Measurements from ENCODE around the gene ELOVL7.
"Not testable (repeated sequence)": the region's sequence is repeated elsewhere in the genome, so short reads cannot be mapped to it uniquely, and the experiment has no call there.

The ELOVL7 gene

GRCh38 chr5:60843936-60844905, at the start of gene ELOVL7:
TSS of gene ELOVL7 (minus strand) at chr5:60844269. CDS start at chr5:60787397, 56,872 bp downstream.
- peak; percentile 58 for DNase-seq

DNA sequence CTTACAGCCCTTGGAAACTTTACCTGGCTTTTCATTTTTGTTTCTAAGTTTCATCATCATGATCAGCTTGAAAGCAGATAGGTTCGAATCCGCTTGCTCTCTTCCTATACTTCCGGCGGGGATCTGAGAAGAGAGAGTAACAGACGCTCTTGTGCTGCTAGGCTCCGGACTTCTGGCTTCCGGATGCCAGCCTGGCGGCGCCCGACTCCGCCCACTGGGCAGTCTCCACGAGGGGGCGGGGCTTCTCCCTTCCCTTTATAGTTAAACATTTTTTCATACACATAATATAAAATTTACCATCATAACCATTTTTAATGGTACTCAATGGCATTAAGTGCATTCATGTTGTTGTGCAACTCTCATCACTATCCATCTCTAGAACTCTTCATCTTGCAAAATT, 49.5 kb upstream of the ELOVL7 start:
- no peak for DNase-seq

DNA sequence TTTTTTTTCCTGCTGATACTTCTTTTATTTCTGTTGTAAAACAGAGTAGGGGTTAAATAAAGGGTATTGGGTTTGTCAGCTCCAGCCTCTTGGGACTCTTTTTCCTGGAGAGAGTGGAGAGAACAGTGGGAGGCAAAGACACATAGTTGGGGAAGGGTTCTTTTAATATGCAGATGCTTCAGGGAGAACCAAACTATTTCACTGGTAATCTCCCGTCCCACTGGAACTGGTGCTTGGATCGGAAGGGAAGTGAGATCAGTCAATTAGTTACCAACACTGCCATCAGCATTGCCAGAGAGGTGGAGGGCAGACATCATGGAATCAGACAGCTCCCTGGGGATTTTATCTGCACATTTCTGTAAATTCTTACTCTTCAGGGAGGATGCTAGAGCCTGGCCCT, 47.6 kb upstream of the ELOVL7 start:
- DNase-seq = no peak

- no peak for DNase-seq
Measured at GRCh38 chr5:60888359-60889061, 44.4 kb upstream of the ELOVL7 start.

DNA sequence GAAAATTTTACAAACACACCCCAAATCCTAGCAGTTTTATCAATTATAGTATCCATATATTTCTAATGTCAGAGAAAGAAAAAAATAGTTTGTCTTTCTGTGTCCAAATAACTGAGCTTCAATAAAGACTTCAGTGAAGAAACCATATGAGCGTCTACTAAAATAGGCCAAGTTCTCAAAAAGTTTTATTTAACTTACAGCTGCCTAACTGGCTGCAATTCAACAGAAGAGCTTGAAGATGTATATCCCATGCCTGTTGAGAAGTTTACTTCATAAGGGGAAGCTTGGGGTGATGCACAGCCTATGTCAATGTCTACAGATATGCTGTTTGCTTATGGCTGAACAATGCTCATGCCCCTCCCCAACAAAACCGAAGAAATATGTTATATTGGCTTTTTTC, 43.7 kb upstream of the ELOVL7 start:
- DNase-seq = no peak

- DNase-seq = no peak
Measured at GRCh38 chr5:60887096-60887495, 43.0 kb upstream of the ELOVL7 start.

- DNase-seq = no peak
Measured at GRCh38 chr5:60886158-60886557, 42.1 kb upstream of the ELOVL7 start.

GRCh38 chr5:60883229-60883628, 39.2 kb upstream of the ELOVL7 start:
- no peak for DNase-seq

DNA sequence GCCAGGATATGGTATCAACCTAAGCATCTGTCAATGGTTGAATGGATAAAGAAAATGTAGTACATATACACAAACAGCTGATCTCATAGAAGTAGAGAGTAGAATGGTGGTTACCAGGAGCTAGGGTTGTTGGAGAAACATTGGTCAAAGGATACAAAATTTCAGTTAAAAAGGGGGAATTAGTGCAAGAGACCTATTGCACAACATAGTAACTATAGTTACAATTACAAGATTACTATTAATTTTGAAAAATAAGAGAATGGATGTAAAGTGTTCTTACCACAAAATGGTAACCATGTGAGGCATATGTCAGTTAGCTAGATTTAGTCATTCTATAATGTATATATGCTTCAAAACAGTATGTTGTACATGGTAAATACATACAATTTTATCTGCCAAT, 28.8 kb upstream of the ELOVL7 start:
- no peak for DNase-seq

DNA sequence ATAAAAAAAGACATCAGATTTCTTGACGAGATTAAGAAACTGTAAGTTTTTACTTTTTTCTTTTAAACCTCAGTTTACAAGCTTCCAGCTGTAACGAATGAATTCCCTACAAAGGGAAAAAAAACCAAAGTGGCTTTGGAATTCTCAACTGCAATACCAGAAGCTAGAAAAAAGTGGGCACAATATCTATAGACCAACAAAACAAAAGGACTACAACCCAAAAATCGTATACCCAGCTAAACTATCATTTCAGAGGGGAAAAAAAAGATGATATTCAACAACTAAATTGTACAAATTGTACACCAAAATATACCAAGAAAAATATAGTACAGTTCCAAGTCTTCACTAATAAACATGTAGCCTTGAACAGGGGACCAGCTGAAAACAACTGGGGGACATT, 26.8 kb upstream of the ELOVL7 start:
- no peak for DNase-seq

- not testable (repeated sequence) for DNase-seq
Measured at GRCh38 chr5:60860572-60860971, 16.5 kb upstream of the ELOVL7 start.

DNA sequence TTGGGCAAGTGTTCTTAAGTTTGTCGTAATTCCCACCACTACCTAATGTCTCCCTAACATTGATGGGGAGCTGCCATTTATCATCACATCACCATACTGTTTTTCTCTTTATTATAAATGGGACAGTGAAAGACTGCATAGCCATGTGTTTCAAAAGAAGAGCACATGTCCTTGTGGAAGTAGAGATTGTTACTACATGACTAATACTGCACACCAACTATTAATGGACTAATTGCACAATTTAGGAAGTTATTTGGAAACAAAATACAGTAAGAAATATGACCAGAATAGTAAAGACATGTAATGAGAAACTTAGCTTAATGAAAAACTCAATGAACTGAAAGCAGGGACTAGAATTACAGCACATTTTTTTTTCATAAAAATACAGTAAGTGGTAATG, 12.0 kb upstream of the ELOVL7 start:
- no peak for DNase-seq

- DNase-seq = no peak
Measured at GRCh38 chr5:60852940-60853339, 8.9 kb upstream of the ELOVL7 start.

GRCh38 chr5:60852317-60852716, 8.2 kb upstream of the ELOVL7 start:
- DNase-seq = no peak

DNA sequence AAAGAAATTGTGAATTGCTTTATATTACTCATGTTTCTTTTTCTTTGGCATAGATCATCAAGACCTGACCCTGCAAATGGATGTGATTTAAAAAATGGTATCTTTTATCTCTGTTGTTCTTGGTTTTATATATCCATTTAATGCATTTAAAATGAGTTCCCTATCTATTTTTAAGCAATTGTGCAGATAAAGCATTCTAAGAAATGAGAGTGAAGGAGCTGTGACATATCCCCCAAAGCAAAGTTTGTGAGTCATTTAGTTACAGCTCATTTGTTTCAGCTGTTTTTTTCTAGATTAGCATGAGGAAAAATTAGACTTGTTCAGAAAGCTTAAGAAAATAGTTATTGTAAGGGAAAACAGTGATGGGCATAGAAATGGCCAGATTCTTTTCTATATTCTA, 7.6 kb upstream of the ELOVL7 start:
- DNase-seq = no peak

DNA sequence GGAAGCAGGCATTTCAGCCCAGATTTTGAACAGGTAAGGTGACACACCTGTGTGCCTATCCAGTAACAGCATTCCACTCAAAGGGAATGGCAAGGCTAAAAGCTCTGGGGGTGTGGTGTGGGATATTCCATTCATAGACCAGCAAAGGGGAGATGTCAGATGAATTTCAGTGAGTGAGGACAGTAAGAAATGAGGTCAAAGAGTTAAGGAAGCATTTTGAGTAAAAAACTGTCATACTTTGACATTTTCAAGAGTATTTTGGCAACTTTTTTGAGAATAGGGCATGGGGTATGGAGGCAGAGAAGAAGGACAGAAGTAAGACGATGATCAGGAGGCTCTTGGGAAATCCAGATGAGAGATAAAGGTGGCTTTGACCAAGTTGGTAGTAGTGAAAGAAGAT, 2.2 kb upstream of the ELOVL7 start:
- DNase-seq = no peak

GRCh38 chr5:60843386-60843935, 608 bp downstream of the ELOVL7 start:
- no peak for DNase-seq

- no peak for DNase-seq
Measured at GRCh38 chr5:60842871-60843385, 1.1 kb downstream of the ELOVL7 start.

GRCh38 chr5:60841361-60841760, 2.7 kb downstream of the ELOVL7 start:
- DNase-seq = peak; percentile 1

DNA sequence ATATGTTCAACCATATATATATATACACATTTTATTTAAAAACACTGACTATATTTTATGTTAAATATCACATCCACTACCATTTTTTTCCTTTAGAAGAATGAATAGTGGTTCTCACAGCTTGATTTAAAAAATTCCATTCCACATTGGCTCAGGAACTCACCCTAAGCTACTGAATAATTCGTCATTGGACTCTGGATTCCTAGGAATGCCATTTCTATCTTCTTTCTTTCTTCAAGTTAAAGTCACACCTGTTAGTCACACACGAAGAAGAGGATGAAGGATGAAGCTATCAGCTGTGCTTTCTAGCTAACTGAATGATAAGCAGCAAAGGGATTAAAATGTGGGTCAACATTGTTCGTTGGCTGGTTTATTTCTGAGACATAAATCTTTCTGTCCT, 7.9 kb downstream of the ELOVL7 start:
- DNase-seq = no peak

GRCh38 chr5:60835554-60835953, 8.5 kb downstream of the ELOVL7 start:
- DNase-seq = no peak

DNA sequence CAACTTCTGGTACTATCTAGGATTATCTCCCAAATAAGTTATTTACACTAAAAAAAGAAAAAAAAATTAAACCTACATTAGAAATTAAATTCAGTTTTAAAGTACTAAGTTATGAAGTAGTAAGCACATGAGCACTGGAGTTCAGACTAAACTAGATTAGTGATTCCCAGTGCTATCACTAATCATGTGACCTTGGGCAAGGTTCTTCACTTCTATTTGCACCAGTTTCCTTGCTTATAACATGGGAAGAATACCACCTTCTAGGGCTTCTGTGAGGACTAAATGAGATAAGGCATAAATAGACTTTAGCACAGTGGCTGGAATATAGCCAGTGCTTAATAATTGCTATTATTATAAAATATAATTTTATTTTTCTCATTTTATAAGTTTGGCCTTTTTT, 10.5 kb downstream of the ELOVL7 start:
- no peak for DNase-seq

- DNase-seq = no peak
Measured at GRCh38 chr5:60830581-60831127, 13.4 kb downstream of the ELOVL7 start.

Data from DMS79 (cell line).